ENCODE data around the gene DNAJC25.
"Not testable (repeated sequence)": the region's sequence is repeated elsewhere in the genome, so short reads cannot be mapped to it uniquely, and the experiment has no call there.

Gene DNAJC25

DNA sequence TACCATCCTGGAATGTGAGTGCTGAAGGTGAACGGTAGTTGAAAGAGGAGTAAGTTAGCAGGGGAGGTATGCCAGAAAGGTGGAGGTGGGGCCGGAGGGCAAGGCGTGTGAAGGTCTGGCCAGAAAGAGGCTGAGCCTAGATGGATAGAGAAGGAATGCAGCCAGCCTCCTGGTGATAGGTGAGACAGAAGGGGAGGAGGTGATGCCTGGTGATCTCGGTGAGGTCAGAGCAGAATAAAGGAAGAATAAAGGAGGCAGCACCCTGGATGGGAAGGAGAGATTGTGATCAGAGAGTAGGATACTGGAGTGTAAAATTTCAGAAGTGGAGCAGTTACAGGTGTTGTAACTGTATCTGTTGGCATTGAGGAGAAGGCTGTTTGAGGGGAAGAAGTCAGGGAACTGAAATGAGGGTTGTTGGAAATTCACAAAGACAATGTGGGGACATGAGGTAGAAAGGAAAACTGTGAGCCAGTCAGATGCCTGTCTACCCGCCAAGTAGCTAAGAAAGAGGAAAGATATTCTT, 32.2 kb downstream of the DNAJC25 start:
- DNase-seq = no peak
- Histone ChIP-seq H4K20me1 (ENCODE audit: insufficient read depth, low read length) (no peaks in the 10 kb centered on the region), H3K79me2 (ENCODE audit: insufficient read depth, low read length) (peaks cover 17% of the 10 kb centered on the region), H3K9me3 (ENCODE audit: insufficient read depth, low read length, severe bottlenecking) (no peaks in the 10 kb centered on the region), H3K4me3 (ENCODE audit: low read depth in 1 of 2, low read length in 2 of 2) (peak overlapping the region in 1 of 2 experiments; percentile 16; a peak in 1 of 4 replicates), H3K27ac (ENCODE audit: low read length) (no peak overlapping the region), H3K9ac (ENCODE audit: low read depth, low read length) (no peak overlapping the region), H3K4me1 (ENCODE audit: insufficient read depth, low read length) (peaks cover 26% of the 10 kb centered on the region), H2AFZ (ENCODE audit: low read depth, low read length) (no peak overlapping the region), H3K4me2 (ENCODE audit: insufficient read depth, low read length) (peak overlapping the region; percentile 91; the same call in 1 of the 2 replicates), H3K36me3 (ENCODE audit: insufficient read depth, low read length) (peaks cover 4% of the 10 kb centered on the region; the same call in 1 of the 2 replicates), H3K27me3 (ENCODE audit: insufficient read depth, low read length, poor library complexity) (no peaks in the 10 kb centered on the region)
- TF ChIP-seq, protein P1, sequence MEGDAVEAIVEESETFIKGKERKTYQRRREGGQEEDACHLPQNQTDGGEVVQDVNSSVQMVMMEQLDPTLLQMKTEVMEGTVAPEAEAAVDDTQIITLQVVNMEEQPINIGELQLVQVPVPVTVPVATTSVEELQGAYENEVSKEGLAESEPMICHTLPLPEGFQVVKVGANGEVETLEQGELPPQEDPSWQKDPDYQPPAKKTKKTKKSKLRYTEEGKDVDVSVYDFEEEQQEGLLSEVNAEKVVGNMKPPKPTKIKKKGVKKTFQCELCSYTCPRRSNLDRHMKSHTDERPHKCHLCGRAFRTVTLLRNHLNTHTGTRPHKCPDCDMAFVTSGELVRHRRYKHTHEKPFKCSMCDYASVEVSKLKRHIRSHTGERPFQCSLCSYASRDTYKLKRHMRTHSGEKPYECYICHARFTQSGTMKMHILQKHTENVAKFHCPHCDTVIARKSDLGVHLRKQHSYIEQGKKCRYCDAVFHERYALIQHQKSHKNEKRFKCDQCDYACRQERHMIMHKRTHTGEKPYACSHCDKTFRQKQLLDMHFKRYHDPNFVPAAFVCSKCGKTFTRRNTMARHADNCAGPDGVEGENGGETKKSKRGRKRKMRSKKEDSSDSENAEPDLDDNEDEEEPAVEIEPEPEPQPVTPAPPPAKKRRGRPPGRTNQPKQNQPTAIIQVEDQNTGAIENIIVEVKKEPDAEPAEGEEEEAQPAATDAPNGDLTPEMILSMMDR (IDR thresholded peaks at IDR 0.05; ENCODE audit: borderline replicate concordance, extremely low read depth, low read length, poor library complexity, severe bottlenecking) = no peak
- TF ChIP-seq EZH2 (IDR thresholded peaks at IDR 0.05; ENCODE audit: borderline replicate concordance, low read depth, low read length, severe bottlenecking) = no peak
- ATAC-seq (ENCODE audit: insufficient read depth, low read depth) = no peak

DNA sequence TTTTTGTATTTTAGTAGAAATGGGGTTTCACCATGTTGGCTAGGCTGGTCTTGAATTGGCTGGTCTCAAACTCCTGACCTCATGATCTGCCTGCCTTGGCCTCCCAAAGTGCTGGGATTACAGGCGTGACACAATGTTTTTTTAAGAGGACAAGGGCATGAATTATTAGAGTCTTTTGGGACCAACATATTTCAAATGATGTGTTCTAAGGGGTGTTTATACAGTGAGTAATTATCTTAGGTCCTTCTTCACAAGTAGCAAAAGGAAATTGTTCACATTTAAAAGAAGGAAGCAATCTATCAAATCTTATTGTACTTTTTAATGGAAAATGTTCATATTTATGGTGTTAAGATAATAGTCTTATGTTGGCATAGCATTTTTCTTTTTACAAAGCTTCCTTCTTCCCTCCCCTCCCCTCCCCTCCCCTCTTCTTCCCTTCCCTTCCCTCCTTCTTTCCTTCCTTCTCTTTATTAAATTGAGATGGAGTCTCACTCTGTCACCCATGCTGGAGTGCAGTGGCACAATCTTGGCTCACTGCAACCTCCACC, 37.0 kb downstream of the DNAJC25 start:
- Histone ChIP-seq H3K4me2 (ENCODE audit: insufficient read depth, low read length) (no peak overlapping the region), H3K36me3 (ENCODE audit: insufficient read depth, low read length) (peaks cover 4% of the 10 kb centered on the region; the same call in 1 of the 2 replicates), H3K9me3 (ENCODE audit: insufficient read depth, low read length, severe bottlenecking) (no peaks in the 10 kb centered on the region), H3K27me3 (ENCODE audit: insufficient read depth, low read length, poor library complexity) (no peaks in the 10 kb centered on the region), H3K4me1 (ENCODE audit: insufficient read depth, low read length) (peaks cover 4% of the 10 kb centered on the region), H3K79me2 (ENCODE audit: insufficient read depth, low read length) (peaks cover 10% of the 10 kb centered on the region), H3K4me3 (ENCODE audit: low read depth in 1 of 2, low read length in 2 of 2) (no peak overlapping the region), H3K27ac (ENCODE audit: low read length) (no peak overlapping the region), H2AFZ (ENCODE audit: low read depth, low read length) (no peak overlapping the region), H4K20me1 (ENCODE audit: insufficient read depth, low read length) (no peaks in the 10 kb centered on the region), H3K9ac (ENCODE audit: low read depth, low read length) (no peak overlapping the region)
- no peak for DNase-seq
- ATAC-seq (ENCODE audit: insufficient read depth, low read depth) = no peak
- no peak for TF ChIP-seq EZH2 (IDR thresholded peaks at IDR 0.05; ENCODE audit: borderline replicate concordance, low read depth, low read length, severe bottlenecking)
- TF ChIP-seq, protein P1 (IDR thresholded peaks at IDR 0.05; ENCODE audit: borderline replicate concordance, extremely low read depth, low read length, poor library complexity, severe bottlenecking) = no peak

DNA sequence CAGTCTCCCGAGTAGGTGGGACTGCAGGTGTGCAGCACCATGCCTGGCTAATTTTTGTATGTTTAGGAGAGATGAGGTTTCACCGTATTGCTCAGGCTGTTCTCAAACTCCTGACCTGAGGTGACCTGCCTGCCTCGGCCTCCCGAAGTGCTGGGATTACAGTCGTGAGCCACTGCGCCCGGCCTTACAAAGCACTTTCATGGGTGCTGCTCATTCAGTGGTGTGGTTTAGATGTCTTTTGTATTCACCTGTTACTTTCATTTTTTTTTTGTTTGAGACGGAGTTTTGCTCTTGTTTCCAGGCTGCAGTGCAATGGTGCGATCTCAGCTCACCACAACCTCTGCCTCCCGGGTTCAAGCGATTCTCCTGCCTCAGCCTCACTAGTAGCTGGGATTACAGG, 37.5 kb downstream of the DNAJC25 start:
- H3K9ac ChIP-seq (ENCODE audit: low read depth, low read length); H3K4me1 ChIP-seq (ENCODE audit: insufficient read depth, low read length); H3K79me2 ChIP-seq (ENCODE audit: insufficient read depth, low read length); H3K4me3 ChIP-seq (ENCODE audit: low read depth in 1 of 2, low read length in 2 of 2); H3K36me3 ChIP-seq (ENCODE audit: insufficient read depth, low read length); H3K27ac ChIP-seq (ENCODE audit: low read length); ATAC-seq (ENCODE audit: insufficient read depth, low read depth); H2AFZ ChIP-seq (ENCODE audit: low read depth, low read length); H3K4me2 ChIP-seq (ENCODE audit: insufficient read depth, low read length); H4K20me1 ChIP-seq (ENCODE audit: insufficient read depth, low read length); DNase-seq; H3K27me3 ChIP-seq (ENCODE audit: insufficient read depth, low read length, poor library complexity); H3K9me3 ChIP-seq (ENCODE audit: insufficient read depth, low read length, severe bottlenecking): not testable (repeated sequence)

DNA sequence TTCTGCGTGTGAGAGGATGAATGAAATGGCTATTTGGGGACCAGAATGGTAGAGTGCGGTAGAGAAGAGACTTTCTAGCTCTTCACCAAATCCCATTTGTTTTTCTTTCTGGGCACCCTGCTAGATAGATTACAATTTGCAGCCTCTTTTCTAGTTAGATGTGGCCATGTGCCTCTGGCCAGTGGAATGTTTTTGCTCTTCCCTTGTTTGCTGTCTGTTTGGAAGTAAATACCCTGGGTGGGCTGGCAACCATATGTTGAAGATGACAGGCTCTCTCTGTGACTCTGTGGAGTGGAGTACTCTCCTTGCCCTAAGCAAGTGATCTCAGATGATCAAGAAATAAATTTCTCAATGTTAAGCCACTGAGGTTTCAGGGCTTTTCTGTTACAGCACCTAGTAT, 43.2 kb downstream of the DNAJC25 start:
- no peaks in the 10 kb centered on the region for H3K27me3 ChIP-seq (ENCODE audit: insufficient read depth, low read length, poor library complexity)
- no peaks in the 10 kb centered on the region for H3K4me1 ChIP-seq (ENCODE audit: insufficient read depth, low read length)
- no peak overlapping the region for H3K4me2 ChIP-seq (ENCODE audit: insufficient read depth, low read length)
- no peak overlapping the region for H3K4me3 ChIP-seq (ENCODE audit: low read depth in 1 of 2, low read length in 2 of 2)
- H3K36me3 ChIP-seq (ENCODE audit: insufficient read depth, low read length) = no peaks in the 10 kb centered on the region
- no peak overlapping the region for H3K9ac ChIP-seq (ENCODE audit: low read depth, low read length)
- no peaks in the 10 kb centered on the region for H4K20me1 ChIP-seq (ENCODE audit: insufficient read depth, low read length)
- H3K27ac ChIP-seq (ENCODE audit: low read length) = no peak overlapping the region
- H2AFZ ChIP-seq (ENCODE audit: low read depth, low read length) = no peak overlapping the region
- ATAC-seq (ENCODE audit: insufficient read depth, low read depth) (no peak), DNase-seq (no peak)
- no peaks in the 10 kb centered on the region for H3K9me3 ChIP-seq (ENCODE audit: insufficient read depth, low read length, severe bottlenecking)
- no peaks in the 10 kb centered on the region for H3K79me2 ChIP-seq (ENCODE audit: insufficient read depth, low read length)
- TF ChIP-seq, protein P1 (IDR thresholded peaks at IDR 0.05; ENCODE audit: borderline replicate concordance, extremely low read depth, low read length, poor library complexity, severe bottlenecking) = no peak
- TF ChIP-seq EZH2 (IDR thresholded peaks at IDR 0.05; ENCODE audit: borderline replicate concordance, low read depth, low read length, severe bottlenecking) = no peak
